Endothelial cell of umbilical vein (primary cell): ENCODE data around the gene SLC25A21. TPM values are rescaled to one million over a fixed set of nuclear protein-coding genes. Genes with fewer than 3 reads are reported as not detected.

Experiments used
- BruUV-seq: library from RNA; stranded (reverse); fragments of 400-500 nt; replicated peaks from 2 replicates; lab custom pipeline; 2021; lab: Mats Ljungman, UMichigan
- CTCF ChIA-PET: fragments of 300-600, 350-600 bp; sonication (Branson Sonifier 250); formaldehyde crosslinking; loops from one replicate; lab custom pipeline; 2021; ENCODE audit warnings: antibody characterized with exemption, inconsistent platforms; lab: Charles Lee
- POLR2A ChIA-PET: fragments of 300-600, 350-600 bp; sonication (Branson Sonifier 250); formaldehyde crosslinking; loops from one replicate; lab custom pipeline; 2021; ENCODE audit warnings: antibody characterized with exemption, inconsistent platforms; lab: Charles Lee
- DNase-seq: peaks from one replicate; pipeline ENCODE4 v3.0.0-alpha.2; 2011; ENCODE audit warnings: low read depth, low spot score
- FAIRE-seq: peaks from 2 replicates; lab custom pipeline; 2011; peaks lifted over from hg19 to GRCh38; lab: Jason Lieb, UNC
- H2AFZ ChIP-seq: 2 replicates; pipeline ENCODE4 v1.6.0; 2012; ENCODE audit warnings: low read depth, low read length, control low read depth, inconsistent platforms
- H3K27ac ChIP-seq: 2 replicates; pipeline ENCODE4 v1.5.1; 2011; ENCODE audit warnings: low read depth, mild to moderate bottlenecking, control low read depth, low read length, moderate library complexity; ENCODE audit not compliant: insufficient read depth
- H3K27me3 ChIP-seq, 2 experiments: 2 replicates each; pipeline versions ENCODE4 v1.6.0 to v1.6.1; 2011; ENCODE audit warnings: low read length in 2 of 2, mixed read lengths in 1 of 2; ENCODE audit not compliant: control insufficient read depth in 2 of 2, insufficient read depth in 2 of 2
- H3K36me3 ChIP-seq, 2 experiments: 2 replicates in 1 of 2; 3 replicates in 1 of 2; pipeline ENCODE4 v1.5.1; 2011; ENCODE audit warnings: low read length in 2 of 2, mild to moderate bottlenecking in 1 of 2, moderate library complexity in 1 of 2; ENCODE audit not compliant: control insufficient read depth in 2 of 2, insufficient read depth in 2 of 2; ENCODE audit errors: extremely low read depth in 1 of 2
- H3K4me1 ChIP-seq: 3 replicates; pipeline ENCODE4 v1.5.1; 2011; ENCODE audit warnings: mild to moderate bottlenecking, low read length; ENCODE audit not compliant: control insufficient read depth, insufficient read depth; ENCODE audit errors: extremely low read depth
- H3K4me2 ChIP-seq: 2 replicates; pipeline ENCODE4 v1.6.1; 2011; ENCODE audit warnings: low read length, control low read depth, mixed read lengths; ENCODE audit not compliant: insufficient read depth
- H3K4me3 ChIP-seq, 3 experiments: fragments of 200-600 bp in 1 of 3; sonication (generic), shearing (Covaris generic) in 1 of 3; replicated peaks in 1 of 3; 2 replicates each; pipeline ENCODE4 v1.5.1; 2011 to 2016; ENCODE audit warnings: control low read depth in 3 of 3, low read length in 3 of 3, mild to moderate bottlenecking in 2 of 3, inconsistent platforms in 1 of 3, low read depth in 1 of 3, moderate library complexity in 1 of 3; ENCODE audit not compliant: insufficient read depth in 1 of 3
- H3K79me2 ChIP-seq: 2 replicates; pipeline ENCODE4 v1.6.0; 2012; ENCODE audit warnings: low read length, inconsistent platforms; ENCODE audit not compliant: control insufficient read depth, insufficient read depth
- H3K9ac ChIP-seq: replicated peaks from 2 replicates; pipeline ENCODE3; 2011; ENCODE audit warnings: low read length, control low read depth; ENCODE audit not compliant: insufficient read depth; ENCODE audit errors: extremely low read depth
- H3K9me1 ChIP-seq: replicated peaks from 3 replicates; pipeline ENCODE4 v1.6.0; 2011; ENCODE audit warnings: mild to moderate bottlenecking, low read length; ENCODE audit not compliant: control insufficient read depth, insufficient read depth; ENCODE audit errors: extremely low read depth
- H3K9me3 ChIP-seq: replicated peaks from 2 replicates; pipeline ENCODE4 v1.5.1; 2012; ENCODE audit warnings: low read length, inconsistent platforms; ENCODE audit not compliant: control insufficient read depth, insufficient read depth
- H4K20me1 ChIP-seq: replicated peaks from 2 replicates; pipeline ENCODE3; 2011; ENCODE audit warnings: mild to moderate bottlenecking, low read length; ENCODE audit not compliant: control insufficient read depth, insufficient read depth; ENCODE audit errors: extremely low read depth
- CTCF ChIP-seq, 2 donors: IDR thresholded peaks; 1 replicate in 1 of 2; 2 replicates in 1 of 2; pipeline ENCODE4 v1.5.1; 2011; ENCODE audit warnings: low read length in 2 of 2, mild to moderate bottlenecking in 2 of 2, moderate library complexity in 2 of 2, control low read depth in 1 of 2, inconsistent platforms in 1 of 2, low read depth in 1 of 2; ENCODE audit not compliant: insufficient read depth in 1 of 2; ENCODE audit errors: extremely low read depth in 1 of 2
- EZH2 ChIP-seq: IDR thresholded peaks from 2 replicates; pipeline ENCODE4 v1.6.1; 2012; ENCODE audit warnings: borderline replicate concordance, low read depth, mild to moderate bottlenecking, moderate library complexity, low read length, inconsistent platforms; ENCODE audit not compliant: severe bottlenecking
- FOS ChIP-seq: IDR thresholded peaks from 2 replicates; pipeline ENCODE4 v1.6.1; 2011; ENCODE audit warnings: mild to moderate bottlenecking, low read length, moderate library complexity, borderline replicate concordance; ENCODE audit not compliant: insufficient read depth
- GATA2 ChIP-seq: IDR thresholded peaks from 2 replicates; pipeline ENCODE4 v1.7.0; 2011; ENCODE audit warnings: low read depth, mild to moderate bottlenecking, moderate library complexity, mixed read lengths, low read length; ENCODE audit not compliant: insufficient read length, insufficient read depth
- JUN ChIP-seq: IDR thresholded peaks from 2 replicates; pipeline ENCODE4 v1.6.1; 2011; ENCODE audit warnings: borderline replicate concordance, low read depth; ENCODE audit not compliant: insufficient read length, insufficient read depth
- POLR2A ChIP-seq: IDR thresholded peaks from 2 replicates; pipeline ENCODE4 v1.6.1; 2012; ENCODE audit warnings: low read depth, mild to moderate bottlenecking, control low read depth, low read length
- dilution Hi-C: fragments of 300-500 bp; cut with MboI; formaldehyde crosslinking; loops from one replicate; pipeline ENCODE4 v1.15.0; 2019; ENCODE audit warnings: low sequenced_read_pairs; ENCODE audit not compliant: extremely low pct_ligation_motif_present
- intact Hi-C: fragments of 100-400 bp; cut with micrococcal nuclease; formaldehyde crosslinking; loops from one replicate; pipeline ENCODE4 v1.10.0; 2022
- polyA plus RNA-seq, 4 experiments: library from polyadenylated mRNA; depleted of rRNA in 3 of 4; stranded (reverse) in 3 of 4; unstranded in 1 of 4; fragments of >200 nt; gene quantifications; 2 replicates each; pipeline versions ENCODE4 v1.2.1 to v1.2.3, GENCODE V29; 2011 to 2012; ENCODE audit warnings: missing spikeins in 1 of 4
- total RNA-seq: library from RNA; stranded (reverse); gene quantifications from 2 replicates; pipeline ENCODE4 v1.2.3, GENCODE V29; 2021

The SLC25A21 gene
- total and polyA plus RNA-seq, 2 donors (not counting 3 experiments of a cell fraction or from before 2014, with no cell fraction given) = 0.98 to 1.4 TPM

GRCh38 chr14:36747411-36748184 lies 424.8 kb downstream of the SLC25A21 start:
- dilution Hi-C loops = no loop called here
- Histone ChIP-seq H4K20me1 (no peaks in the 10 kb centered on the region), H3K9me1 (no peaks in the 10 kb centered on the region), H2AFZ (no peak overlapping the region), H3K79me2 (no peaks in the 10 kb centered on the region), H3K4me1 (no peaks in the 10 kb centered on the region), H3K36me3 (no peaks in the 10 kb centered on the region), H3K27me3 (peaks cover 0 to 7% of the 10 kb centered on the region in 2 experiments), H3K9ac (no peak overlapping the region), H3K4me3 (no peak overlapping the region), H3K4me2 (no peak overlapping the region), H3K9me3 (no peaks in the 10 kb centered on the region), H3K27ac (no peak overlapping the region)
- POLR2A ChIA-PET = no interaction called here
- DNase-seq (peak; percentile 14), FAIRE-seq (peak; percentile 78)
- peak; percentile 52 to 54 for TF ChIP-seq CTCF (IDR thresholded peaks at IDR 0.05; ENCODE audit: extremely low read depth in 1 of 2, insufficient read depth in 1 of 2, low read depth in 1 of 2, low read length in 2 of 2)
- TF ChIP-seq FOS = no peak
- TF ChIP-seq POLR2A = no peak
- TF ChIP-seq GATA2 = no peak
- TF ChIP-seq EZH2 = no peak
- no peak for TF ChIP-seq JUN
- intact Hi-C loops = loop anchor here (1.0 to 5.0 kb wide), 2 partner anchors 99 to 405 kb away; no protein-coding TSS in a partner anchor
- BruUV-seq = no TSS peak
- CTCF ChIA-PET = interaction anchor here (0.6 to 3.2 kb wide), 32 partner anchors 8 to 1813 kb away, joined by 3 to 25 read pairs (median 5); no protein-coding TSS in a partner anchor
